NT2/D1 (cell line): Measurements from ENCODE around the gene CES2.

Experiments
- SUZ12 ChIP-seq: IDR thresholded peaks from 2 replicates; pipeline ENCODE4 v1.6.1; 2011; ENCODE audit not compliant: insufficient read length, insufficient read depth; ENCODE audit errors: extremely low read depth
- YY1 ChIP-seq: IDR thresholded peaks from 2 replicates; pipeline ENCODE4 v1.6.1; 2011; ENCODE audit not compliant: insufficient read length, insufficient read depth
- ZNF274 ChIP-seq: IDR thresholded peaks from 2 replicates; pipeline ENCODE4 v1.6.1; 2011; ENCODE audit warnings: mild to moderate bottlenecking, low read depth, low read length

- no peak for TF ChIP-seq YY1
- no peak for TF ChIP-seq SUZ12
- no peak for TF ChIP-seq ZNF274
Measured at GRCh38 chr16:66905633-66906539, 29.4 kb upstream of the CES2 start.
